RWPE1 (cell line): ENCODE results near the gene ENPEP.

Experiments
- CTCF ChIA-PET: fragments of 350-600 bp; sonication (Branson Sonifier 250); formaldehyde crosslinking; extraction: SDS; loops from one replicate; lab custom pipeline; 2021; lab: Yijun Ruan, JAX
- POLR2A ChIA-PET: fragments of 400-600 bp; formaldehyde crosslinking; extraction: SDS; loops from one replicate; lab custom pipeline; 2020; ENCODE audit warnings: antibody characterized with exemption; ENCODE audit not compliant: low non-redundant PET; lab: Yijun Ruan, JAX
- DNase-seq: peaks from one replicate; pipeline ENCODE4 v3.0.0; 2012; ENCODE audit warnings: low spot score
- H3K27ac ChIP-seq: fragments of 450-650 bp; 2 replicates; pipeline ENCODE4 v1.5.1; 2017
- TF ChIP-seq, protein P1 (sequence below): fragments of 450-650 bp; conservative IDR thresholded peaks from 2 replicates; pipeline ENCODE4 v1.5.1; 2017; ENCODE audit warnings: low read depth, mild to moderate bottlenecking

ENPEP gene

DNA sequence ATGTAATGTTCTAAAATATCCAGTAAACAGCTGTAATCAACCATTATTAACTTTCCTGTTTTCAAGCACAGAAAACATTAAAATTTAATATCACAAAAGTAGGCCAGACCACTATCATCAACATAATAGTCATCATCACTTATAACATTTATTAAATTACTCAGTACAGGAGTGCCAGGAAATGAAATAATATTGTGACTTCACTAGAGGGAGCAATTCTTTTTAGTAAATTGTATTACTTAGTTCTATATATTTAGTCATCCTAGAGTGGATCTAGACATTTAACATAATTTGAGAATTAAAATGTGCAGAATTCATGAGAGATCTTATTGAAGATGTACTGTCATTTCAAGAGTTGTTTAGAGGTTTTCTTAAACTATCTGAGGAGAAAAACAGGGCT lies 113.3 kb downstream of the ENPEP start:
- H3K27ac ChIP-seq: no peak overlapping the region
- ChIA-PET POLR2A (no interaction called here), CTCF (interaction anchor here (0.6 kb wide), 1 partner anchor 10 kb away, joined by 3 read pairs; no protein-coding TSS in a partner anchor)
- TF ChIP-seq, protein P1, sequence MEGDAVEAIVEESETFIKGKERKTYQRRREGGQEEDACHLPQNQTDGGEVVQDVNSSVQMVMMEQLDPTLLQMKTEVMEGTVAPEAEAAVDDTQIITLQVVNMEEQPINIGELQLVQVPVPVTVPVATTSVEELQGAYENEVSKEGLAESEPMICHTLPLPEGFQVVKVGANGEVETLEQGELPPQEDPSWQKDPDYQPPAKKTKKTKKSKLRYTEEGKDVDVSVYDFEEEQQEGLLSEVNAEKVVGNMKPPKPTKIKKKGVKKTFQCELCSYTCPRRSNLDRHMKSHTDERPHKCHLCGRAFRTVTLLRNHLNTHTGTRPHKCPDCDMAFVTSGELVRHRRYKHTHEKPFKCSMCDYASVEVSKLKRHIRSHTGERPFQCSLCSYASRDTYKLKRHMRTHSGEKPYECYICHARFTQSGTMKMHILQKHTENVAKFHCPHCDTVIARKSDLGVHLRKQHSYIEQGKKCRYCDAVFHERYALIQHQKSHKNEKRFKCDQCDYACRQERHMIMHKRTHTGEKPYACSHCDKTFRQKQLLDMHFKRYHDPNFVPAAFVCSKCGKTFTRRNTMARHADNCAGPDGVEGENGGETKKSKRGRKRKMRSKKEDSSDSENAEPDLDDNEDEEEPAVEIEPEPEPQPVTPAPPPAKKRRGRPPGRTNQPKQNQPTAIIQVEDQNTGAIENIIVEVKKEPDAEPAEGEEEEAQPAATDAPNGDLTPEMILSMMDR: peak; percentile 21; the same call in 1 of the 2 replicates
- no peak for DNase-seq

DNA sequence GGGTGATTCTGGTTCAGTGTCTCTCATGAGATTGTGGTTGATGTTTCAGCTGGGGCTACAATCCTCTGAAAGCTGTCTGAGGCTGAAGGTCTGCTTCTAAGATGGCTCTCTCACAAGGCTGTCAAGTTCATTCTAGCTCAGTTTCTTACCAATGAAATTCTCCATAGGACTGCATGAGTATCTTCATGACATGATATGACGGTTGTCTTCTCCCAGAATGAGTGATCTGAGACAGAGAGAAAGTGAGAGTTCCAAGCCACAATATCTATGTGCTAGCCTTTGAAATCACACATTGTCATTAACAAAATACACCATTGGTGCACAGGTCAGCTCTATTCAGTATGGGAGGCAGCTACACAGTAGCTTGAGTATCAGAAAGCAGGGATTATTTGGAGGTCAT lies 119.6 kb downstream of the ENPEP start:
- TF ChIP-seq, protein P1: no peak
- POLR2A ChIA-PET: no interaction called here
- DNase-seq: no peak
- no peak overlapping the region for H3K27ac ChIP-seq
- CTCF ChIA-PET: interaction anchor here (0.6 to 1.0 kb wide), 2 partner anchors 9 to 459 kb away, joined by 3 to 5 read pairs; no protein-coding TSS in a partner anchor

DNA sequence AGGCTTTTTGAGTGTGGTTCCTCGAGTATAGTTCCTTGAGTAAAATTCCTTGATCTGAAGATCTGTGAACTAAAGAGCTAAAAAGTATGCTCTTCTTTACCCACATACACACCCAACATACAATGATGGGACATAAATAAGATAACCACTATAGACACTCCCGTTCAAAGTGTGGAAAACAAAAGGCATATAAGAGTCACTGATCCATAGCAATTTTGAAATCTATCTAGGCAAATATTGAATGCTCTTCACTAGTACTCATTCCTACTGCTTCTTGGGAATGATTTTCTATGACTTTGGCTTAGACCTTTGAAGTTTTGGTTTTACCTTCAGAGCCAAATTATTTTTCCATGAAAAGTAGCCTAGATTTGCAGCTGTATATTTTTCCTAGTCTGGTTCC lies 120.5 kb downstream of the ENPEP start:
- TF ChIP-seq, protein P1: no peak
- ChIA-PET POLR2A (no interaction called here), CTCF (no interaction called here)
- H3K27ac ChIP-seq: no peak overlapping the region
- DNase-seq: no peak

DNA sequence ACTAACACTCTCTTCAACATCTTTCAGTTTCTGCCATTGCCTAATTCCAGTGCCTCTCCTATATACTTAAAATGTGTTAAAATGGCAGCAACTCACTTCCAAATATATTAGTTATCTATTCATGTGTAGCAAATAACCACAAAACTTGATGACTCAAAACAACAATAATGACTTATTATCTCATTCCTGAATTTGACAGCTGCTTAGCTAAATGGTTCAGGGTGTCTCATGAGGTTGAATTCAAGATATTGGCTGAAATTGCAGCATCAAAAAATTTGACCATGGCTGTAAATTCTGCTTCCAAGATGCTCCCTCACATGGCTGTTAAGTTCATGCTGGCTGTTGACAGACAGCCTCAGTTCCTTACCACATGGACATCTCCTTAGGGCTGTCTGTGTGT lies 121.6 kb downstream of the ENPEP start:
- ChIA-PET CTCF (no interaction called here), POLR2A (no interaction called here)
- DNase-seq: no peak
- H3K27ac ChIP-seq: no peak overlapping the region
- TF ChIP-seq, protein P1: no peak

DNA sequence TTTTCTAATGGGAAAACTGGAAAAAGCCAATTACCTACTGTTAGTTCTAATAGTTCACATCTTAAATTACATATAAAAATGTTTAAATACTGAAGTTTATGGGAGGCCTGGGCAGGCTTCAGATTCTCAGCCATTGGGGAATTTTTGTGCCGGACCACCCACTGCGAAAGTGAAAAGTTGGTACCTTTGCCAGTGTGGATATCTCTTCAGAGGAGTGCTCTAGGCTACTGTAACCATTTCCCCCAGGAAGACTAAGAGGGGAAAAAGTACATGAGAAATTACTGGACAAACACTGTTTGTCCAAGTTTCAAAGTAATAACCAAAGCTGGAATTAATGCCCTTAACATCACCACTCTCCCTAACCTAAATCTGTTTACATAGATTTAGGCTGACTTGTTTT lies 126.1 kb downstream of the ENPEP start:
- TF ChIP-seq, protein P1: no peak
- POLR2A ChIA-PET: no interaction called here
- no peak overlapping the region for H3K27ac ChIP-seq
- DNase-seq: no peak
- CTCF ChIA-PET: no interaction called here

DNA sequence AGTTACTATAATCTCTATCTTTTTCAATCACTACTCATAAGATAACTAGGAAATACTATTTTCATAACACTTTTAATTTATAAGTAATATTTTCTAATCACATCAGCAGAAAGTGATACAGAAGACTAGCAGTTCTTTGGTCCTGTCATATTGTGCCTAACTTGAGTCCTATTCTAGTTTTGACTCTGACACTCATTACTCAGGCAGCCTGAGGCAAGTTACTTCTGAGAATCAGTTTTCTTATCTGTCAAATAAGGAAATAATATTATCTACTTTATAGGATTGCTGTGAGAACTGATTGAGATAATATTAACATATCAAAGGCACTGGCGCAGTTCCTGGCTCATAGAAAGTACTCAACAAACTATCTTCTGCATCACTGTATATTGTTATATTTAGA lies 129.1 kb downstream of the ENPEP start:
- ChIA-PET CTCF (no interaction called here), POLR2A (no interaction called here)
- TF ChIP-seq, protein P1: no peak
- no peak for DNase-seq
- no peak overlapping the region for H3K27ac ChIP-seq
